SK-N-SH treated with all-trans-retinoic acid at 6 μM for 48 hours (cell line): ENCODE results near the gene RNPS1.
"Not testable (repeated sequence)": the region's sequence is repeated elsewhere in the genome, so short reads cannot be mapped to it uniquely, and the experiment has no call there.

Experiments
- ATAC-seq: fragments of 200-7000 bp; cut with Tn5 transposase; 3 replicates; pipeline ENCODE4 v1.9.1; 2020; ENCODE audit warnings: mild to moderate bottlenecking, moderate library complexity
- ARNTL ChIP-seq: fragments of 450-650 bp; formaldehyde crosslinking; IDR thresholded peaks from 2 replicates; pipeline ENCODE4 v1.5.0; 2020; ENCODE audit warnings: low read depth, mild to moderate bottlenecking, moderate library complexity, borderline replicate concordance
- BACH2 ChIP-seq: fragments of 250-450 bp; sonication (Bioruptor Pico); IDR thresholded peaks from 2 replicates; pipeline ENCODE4 v1.9.0; 2021; ENCODE audit warnings: mild to moderate bottlenecking, borderline replicate concordance
- CREB5 ChIP-seq: fragments of 250-450 bp; sonication (Bioruptor Pico); IDR thresholded peaks from 2 replicates; pipeline ENCODE4 v1.5.1; 2020; ENCODE audit warnings: low read depth, mild to moderate bottlenecking, moderate library complexity
- CSDC2 ChIP-seq: fragments of 250-450 bp; sonication (Bioruptor Pico); IDR thresholded peaks from 2 replicates; pipeline ENCODE4 v1.5.0; 2020; ENCODE audit warnings: mild to moderate bottlenecking, moderate library complexity
- CSRNP3 ChIP-seq: fragments of 250-450 bp; sonication (Bioruptor Pico); IDR thresholded peaks from 2 replicates; pipeline ENCODE4 v1.5.1; 2021; ENCODE audit warnings: mild to moderate bottlenecking, moderate library complexity
- ESRRG ChIP-seq: fragments of 250-450 bp; sonication (Bioruptor Pico); IDR thresholded peaks from 2 replicates; pipeline ENCODE4 v1.6.1; 2021; ENCODE audit warnings: mild to moderate bottlenecking
- GLIS3 ChIP-seq: fragments of 250-450 bp; sonication (Bioruptor Pico); IDR thresholded peaks from 2 replicates; pipeline ENCODE4 v1.5.0; 2020; ENCODE audit warnings: mild to moderate bottlenecking, moderate library complexity
- ISL1 ChIP-seq: fragments of 250-450 bp; sonication (Bioruptor Pico); IDR thresholded peaks from 2 replicates; pipeline ENCODE4 v2.1.2; 2022; ENCODE audit warnings: mild to moderate bottlenecking, moderate library complexity
- OSR1 ChIP-seq: fragments of 250-450 bp; sonication (Bioruptor Pico); IDR thresholded peaks from 2 replicates; pipeline ENCODE4 v1.8.0; 2022; ENCODE audit warnings: moderate library complexity, mild to moderate bottlenecking, inconsistent platforms
- PATZ1 ChIP-seq: fragments of 250-450 bp; sonication (Bioruptor Pico); IDR thresholded peaks from 2 replicates; pipeline ENCODE4 v1.8.0; 2020; ENCODE audit warnings: mild to moderate bottlenecking, moderate library complexity, borderline replicate concordance
- POU6F1 ChIP-seq: fragments of 250-450 bp; sonication (Bioruptor Pico); IDR thresholded peaks from 2 replicates; pipeline ENCODE4 v1.8.0; 2021; ENCODE audit warnings: low read depth, mild to moderate bottlenecking, moderate library complexity, borderline replicate concordance
- PPARA ChIP-seq: fragments of 250-450 bp; sonication (Bioruptor Pico); IDR thresholded peaks from 2 replicates; pipeline ENCODE4 v1.5.0; 2020; ENCODE audit warnings: mild to moderate bottlenecking, borderline replicate concordance
- RARB ChIP-seq: fragments of 250-450 bp; sonication (Bioruptor Pico); IDR thresholded peaks from 2 replicates; pipeline ENCODE4 v1.8.0; 2021; ENCODE audit warnings: mild to moderate bottlenecking, moderate library complexity
- SNAI2 ChIP-seq: fragments of 250-450 bp; sonication (Bioruptor Pico); IDR thresholded peaks from 2 replicates; pipeline ENCODE4 v1.5.0; 2020; ENCODE audit warnings: mild to moderate bottlenecking, moderate library complexity
- TCF4 ChIP-seq: fragments of 250-450 bp; sonication (Bioruptor Pico); IDR thresholded peaks from 2 replicates; pipeline ENCODE4 v1.8.0; 2021; ENCODE audit warnings: mild to moderate bottlenecking, moderate library complexity, borderline replicate concordance
- TOX ChIP-seq: fragments of 250-450 bp; sonication (Bioruptor Pico); IDR thresholded peaks from 2 replicates; pipeline ENCODE4 v1.8.0; 2021; ENCODE audit warnings: mild to moderate bottlenecking, moderate library complexity, borderline replicate concordance
- ZC3H10 ChIP-seq: fragments of 250-450 bp; sonication (Bioruptor Pico); IDR thresholded peaks from 2 replicates; pipeline ENCODE4 v1.5.1; 2021; ENCODE audit warnings: mild to moderate bottlenecking, moderate library complexity
- ZFP3 ChIP-seq: fragments of 250-450 bp; sonication (Bioruptor Pico); IDR thresholded peaks from 2 replicates; pipeline ENCODE4 v1.5.0; 2020; ENCODE audit warnings: mild to moderate bottlenecking, moderate library complexity
- ZFP30 ChIP-seq: fragments of 450-650 bp; formaldehyde crosslinking; IDR thresholded peaks from 2 replicates; pipeline ENCODE4 v1.5.0; 2022; ENCODE audit warnings: mild to moderate bottlenecking, moderate library complexity
- ZNF565 ChIP-seq: fragments of 450-650 bp; formaldehyde crosslinking; conservative IDR thresholded peaks from 2 replicates; pipeline ENCODE4 v1.5.0; 2020; ENCODE audit warnings: low read depth, mild to moderate bottlenecking, moderate library complexity

Gene RNPS1

GRCh38 chr16:2266887-2267286 lies 1.0 kb downstream of the RNPS1 start:
- not testable (repeated sequence) for ATAC-seq

- not testable (repeated sequence) for ATAC-seq
Measured at GRCh38 chr16:2263026-2263425, 4.9 kb downstream of the RNPS1 start.

GRCh38 chr16:2260250-2260649 lies 7.7 kb downstream of the RNPS1 start:
- ATAC-seq, result no peak
- TF ChIP-seq ISL1 (CRISPR knock-in tag), result no peak
- no peak for TF ChIP-seq ZC3H10 (CRISPR knock-in tag)
- no peak for TF ChIP-seq BACH2
- no peak for TF ChIP-seq CSDC2 (CRISPR knock-in tag)
- no peak for TF ChIP-seq PPARA (CRISPR knock-in tag)
- TF ChIP-seq PATZ1 (CRISPR knock-in tag), result no peak
- no peak for TF ChIP-seq POU6F1 (CRISPR knock-in tag)
- TF ChIP-seq CREB5 (CRISPR knock-in tag), result no peak
- TF ChIP-seq ARNTL (CRISPR knock-in tag), result no peak
- TF ChIP-seq ZFP3, result no peak
- TF ChIP-seq ZFP30 (CRISPR knock-in tag), result no peak
- TF ChIP-seq ESRRG (CRISPR knock-in tag), result no peak
- TF ChIP-seq ZNF565 (CRISPR knock-in tag), result no peak
- TF ChIP-seq OSR1 (CRISPR knock-in tag), result no peak
- no peak for TF ChIP-seq TOX (CRISPR knock-in tag)
- no peak for TF ChIP-seq GLIS3 (CRISPR knock-in tag)
- TF ChIP-seq RARB (CRISPR knock-in tag), result no peak
- TF ChIP-seq CSRNP3 (CRISPR knock-in tag), result no peak
- TF ChIP-seq SNAI2, result no peak
- TF ChIP-seq TCF4, result no peak
- TF ChIP-seq, all 23 proteins: peak for 0

GRCh38 chr16:2258530-2258929 lies 9.4 kb downstream of the RNPS1 start:
- not testable (repeated sequence) for ATAC-seq

- TF ChIP-seq POU6F1 (CRISPR knock-in tag), result no peak
- ATAC-seq, result no peak
Measured at GRCh38 chr16:2257726-2258125, 10.2 kb downstream of the RNPS1 start.
